Endothelial cell (in vitro differentiated cells): ENCODE measurements around the gene PRR3. TPM values are rescaled to one million over a fixed set of nuclear protein-coding genes. Genes with fewer than 3 reads are reported as not detected.

Experiments used
- DNase-seq: peaks from one replicate; pipeline ENCODE4 v3.0.0; 2021; ENCODE audit warnings: low spot score
- H3K27ac Mint-ChIP-seq: one replicate; pipeline ENCODE4 v1.8.0; 2021; ENCODE audit warnings: mixed read lengths, inconsistent platforms; ENCODE audit not compliant: unreplicated experiment
- H3K27me3 Mint-ChIP-seq: one replicate; pipeline ENCODE4 v1.8.0; 2021; ENCODE audit warnings: mild to moderate bottlenecking, moderate library complexity, mixed read lengths, inconsistent platforms; ENCODE audit not compliant: unreplicated experiment
- H3K36me3 Mint-ChIP-seq: one replicate; pipeline ENCODE4 v1.8.0; 2021; ENCODE audit warnings: mild to moderate bottlenecking, low read depth, mixed read lengths, inconsistent platforms; ENCODE audit not compliant: unreplicated experiment
- H3K4me1 Mint-ChIP-seq: one replicate; pipeline ENCODE4 v1.8.0; 2021; ENCODE audit warnings: mild to moderate bottlenecking, mixed read lengths, inconsistent platforms; ENCODE audit not compliant: unreplicated experiment
- H3K4me3 Mint-ChIP-seq: one replicate; pipeline ENCODE4 v1.8.0; 2021; ENCODE audit warnings: mild to moderate bottlenecking, mixed read lengths, inconsistent platforms; ENCODE audit not compliant: unreplicated experiment
- H3K9me3 Mint-ChIP-seq: one replicate; pipeline ENCODE4 v1.8.0; 2021; ENCODE audit warnings: mixed read lengths, inconsistent platforms; ENCODE audit not compliant: unreplicated experiment
- CTCF ChIP-seq: fragments of 200-600 bp; sonication (generic); IDR thresholded peaks from one replicate; pipeline ENCODE4 v1.5.0; 2021; ENCODE audit warnings: antibody characterized with exemption; ENCODE audit not compliant: unreplicated experiment
- long read RNA-seq: library from polyadenylated mRNA; unstranded; transcript quantifications from one replicate; pipeline ENCODE4 v2.0.0, GENCODE V29; 2020; ENCODE audit not compliant: unreplicated experiment
- total RNA-seq: library from RNA; stranded (reverse); fragmentation: NEBNext Ultra II Directional; extraction: Animal tissue kit (Norgen Biotek cat#: 25700); gene quantifications from one replicate; pipeline ENCODE4 v1.2.1, GENCODE V29; 2021; ENCODE audit not compliant: unreplicated experiment

The PRR3 gene
- total RNA-seq, result 12.6 TPM
- long read RNA-seq, partial matches to known transcripts, result 0 of 2 reads
- long read RNA-seq, other reads (novel, unspliced or antisense), result 0 of 2 reads

GRCh38 chr6:30556906-30557682 lies at the start of gene PRR3:
Gene PRR3, plus strand, starts transcription at chr6:30557295. Its CDS starts 50 bp downstream, at chr6:30557345.
- Mint-ChIP-seq H3K4me1 (peaks cover 29% of the 10 kb centered on the region), H3K27ac (peak within 1 kb of the TSS; percentile 100), H3K9me3 (no peaks in the 10 kb centered on the region), H3K4me3 (peak within 1 kb of the TSS; percentile 99), H3K27me3 (peaks cover 11% of the 10 kb centered on the region), H3K36me3 (peaks cover 35% of the 10 kb centered on the region)
- TF ChIP-seq CTCF, result no peak
- peak; percentile 72 for DNase-seq

- H3K27ac Mint-ChIP-seq, result no peak overlapping the region
- no peak for TF ChIP-seq CTCF
- no peak for DNase-seq
- H3K27me3 Mint-ChIP-seq, result no peaks in the 10 kb centered on the region
- no peaks in the 10 kb centered on the region for H3K36me3 Mint-ChIP-seq
- no peak overlapping the region for H3K4me3 Mint-ChIP-seq
- peaks cover 8% of the 10 kb centered on the region for H3K4me1 Mint-ChIP-seq
- H3K9me3 Mint-ChIP-seq, result no peaks in the 10 kb centered on the region
Observed at GRCh38 chr6:30507849-30508827, 49.0 kb upstream of the PRR3 start.

- peaks cover 8% of the 10 kb centered on the region for H3K4me1 Mint-ChIP-seq
- no peaks in the 10 kb centered on the region for H3K9me3 Mint-ChIP-seq
- no peak for DNase-seq
- peak overlapping the region; percentile 80 for H3K27ac Mint-ChIP-seq
- TF ChIP-seq CTCF, result no peak
- H3K4me3 Mint-ChIP-seq, result no peak overlapping the region
- no peaks in the 10 kb centered on the region for H3K27me3 Mint-ChIP-seq
- H3K36me3 Mint-ChIP-seq, result no peaks in the 10 kb centered on the region
Observed at GRCh38 chr6:30508890-30509736, 48.0 kb upstream of the PRR3 start.

DNA sequence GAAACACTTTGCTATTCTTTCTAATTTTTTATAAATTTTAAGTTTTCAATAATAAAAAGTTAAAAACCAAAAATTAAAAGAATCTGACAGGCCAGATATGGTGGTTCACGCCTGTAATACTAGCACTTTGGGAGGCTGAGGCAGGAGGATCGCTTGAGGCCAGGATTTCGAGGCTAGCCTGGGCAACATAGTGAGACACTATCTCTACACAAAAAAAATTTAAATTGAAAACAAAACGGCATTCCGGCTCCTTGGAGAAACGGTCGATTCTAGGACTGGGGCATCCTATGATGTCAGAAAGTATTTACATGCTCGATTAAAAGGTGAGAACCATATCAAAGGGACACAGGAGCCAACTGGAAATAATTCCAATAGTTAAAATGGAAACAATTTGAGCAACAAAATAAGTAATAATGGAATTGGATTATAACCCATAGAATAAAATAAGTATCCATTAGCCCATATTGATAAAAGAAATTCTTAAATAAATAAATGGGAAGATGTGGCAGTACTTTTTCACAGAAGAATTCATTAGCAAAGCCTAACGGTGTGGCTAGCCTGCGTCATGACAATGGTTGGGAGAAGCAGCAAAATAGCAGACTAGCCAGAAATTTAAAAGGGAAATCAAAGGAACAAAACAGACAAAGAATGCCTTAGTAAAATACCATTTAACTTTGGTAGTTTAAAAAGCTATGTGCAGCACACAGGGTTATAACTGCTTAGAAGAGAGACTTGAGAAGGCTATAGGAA lies 46.5 kb upstream of the PRR3 start:
- no peak for TF ChIP-seq CTCF
- H3K4me3 Mint-ChIP-seq, result no peak overlapping the region
- no peak overlapping the region for H3K27ac Mint-ChIP-seq
- DNase-seq, result no peak
- no peaks in the 10 kb centered on the region for H3K27me3 Mint-ChIP-seq
- peaks cover 18% of the 10 kb centered on the region for H3K4me1 Mint-ChIP-seq
- no peaks in the 10 kb centered on the region for H3K36me3 Mint-ChIP-seq
- no peaks in the 10 kb centered on the region for H3K9me3 Mint-ChIP-seq
